K562 (cell line): ENCODE measurements around the gene YARS1. TPM values are rescaled to one million over a fixed set of nuclear protein-coding genes. Genes with fewer than 3 reads are reported as not detected.

Experiments used
- ADNP ChIP-seq: fragments of 200-800 bp; sonication (Bioruptor generic); IDR thresholded peaks from 2 replicates; pipeline ENCODE4 v1.6.1; 2016; ENCODE audit warnings: missing genetic modification characterization, missing compliant biosample characterization
- BRF2 ChIP-seq: IDR thresholded peaks from 3 replicates; pipeline ENCODE4 v1.6.1; 2011; ENCODE audit warnings: borderline replicate concordance, mild to moderate bottlenecking; ENCODE audit not compliant: insufficient read length, insufficient read depth
- CEBPG ChIP-seq, 3 experiments: fragments of 200-800 bp in 1 of 3; sonication (Bioruptor generic) in 1 of 3; sonication (generic) in 1 of 3; formaldehyde crosslinking in 1 of 3; IDR thresholded peaks in 2 of 3; conservative IDR thresholded peaks in 1 of 3; 2 replicates each; pipeline versions ENCODE4 v1.6.1 to v1.8.0; 2016 to 2022; ENCODE audit warnings: missing compliant biosample characterization in 2 of 3, missing genetic modification characterization in 2 of 3, mild to moderate bottlenecking in 1 of 3, missing genetic modification reagents in 1 of 3
- CUX1 ChIP-seq: fragments of 200-800 bp; sonication (Bioruptor generic); IDR thresholded peaks from 2 replicates; pipeline ENCODE4 v1.6.1; 2016; ENCODE audit warnings: missing genetic modification characterization, missing compliant biosample characterization
- IRF9 ChIP-seq: fragments of 450-650 bp; IDR thresholded peaks from 2 replicates; pipeline ENCODE4 v1.6.1; 2016; ENCODE audit warnings: missing biosample characterization, missing genetic modification characterization
- KDM2B ChIP-seq: fragments of 250-450 bp; sonication (Bioruptor Pico); IDR thresholded peaks from 2 replicates; pipeline ENCODE4 v1.8.0; 2021; ENCODE audit warnings: mild to moderate bottlenecking, moderate library complexity
- NCOA4 ChIP-seq: fragments of 450-650 bp; IDR thresholded peaks from 2 replicates; pipeline ENCODE4 v1.6.1; 2018; ENCODE audit warnings: mild to moderate bottlenecking; ENCODE audit not compliant: partially characterized antibody
- NFIC ChIP-seq: fragments of 450-650 bp; IDR thresholded peaks from 2 replicates; pipeline ENCODE4 v1.6.1; 2017; ENCODE audit warnings: mild to moderate bottlenecking, inconsistent platforms
- RBM22 ChIP-seq: fragments of 200-400 bp; formaldehyde crosslinking; IDR thresholded peaks from 2 replicates; pipeline ENCODE4 v1.6.1; 2018; ENCODE audit warnings: low read length, low read depth; ENCODE audit not compliant: poor library complexity, severe bottlenecking
- SMAD2 ChIP-seq: fragments of 150-350 bp; IDR thresholded peaks from 2 replicates; pipeline ENCODE4 v1.6.1; 2014; ENCODE audit warnings: low read depth, mild to moderate bottlenecking, low read length
- SP1 ChIP-seq: sonication (generic); formaldehyde crosslinking; IDR thresholded peaks from 2 replicates; pipeline ENCODE4 v1.8.1; 2022; ENCODE audit warnings: mild to moderate bottlenecking, missing genetic modification reagents
- SRSF7 ChIP-seq: fragments of 200-400 bp; formaldehyde crosslinking; optimal IDR thresholded peaks from 2 replicates; pipeline ENCODE3; 2017; ENCODE audit warnings: mild to moderate bottlenecking, low read depth, low read length
- TBP ChIP-seq: optimal IDR thresholded peaks from 2 replicates; pipeline ENCODE3; 2011; ENCODE audit warnings: low read depth, low read length, improper control_type of control experiment
- TCF7 ChIP-seq: sonication (generic); IDR thresholded peaks from 2 replicates; pipeline ENCODE4 v1.6.1; 2016; ENCODE audit warnings: antibody characterized with exemption, borderline replicate concordance
- ZBTB43 ChIP-seq: sonication (generic); formaldehyde crosslinking; IDR thresholded peaks from 2 replicates; pipeline ENCODE4 v1.8.0; 2023; ENCODE audit warnings: mild to moderate bottlenecking, missing genetic modification reagents
- ZNF277 ChIP-seq: fragments of 250-450 bp; sonication (Bioruptor Pico); IDR thresholded peaks from 2 replicates; pipeline ENCODE4 v1.8.0; 2022; ENCODE audit warnings: inconsistent platforms, mild to moderate bottlenecking, moderate library complexity, borderline replicate concordance
- polyA plus RNA-seq, 8 experiments: library from polyadenylated mRNA; depleted of rRNA in 4 of 8; stranded (reverse) in 5 of 8; unstranded in 3 of 8; fragments of >200 nt; fragmentation: Nextera tagmentation in 2 of 8; fragmentation: Illumina TruSeq in 1 of 8; extraction: Ambion mirVana in 2 of 8; extraction: Trizol in 1 of 8; gene quantifications; 2 replicates each; pipeline versions ENCODE4 v1.2.1 to v1.2.3, GENCODE V29; 2011 to 2014; ENCODE audit warnings: inconsistent platforms in 1 of 8, missing spikeins in 1 of 8
- total RNA-seq, 7 experiments: library from RNA; depleted of rRNA in 6 of 7; stranded (reverse); fragments of >200 nt in 6 of 7; fragmentation: Illumina TruSeq in 2 of 7; extraction: Trizol in 2 of 7; gene quantifications; 2 replicates each; pipeline versions ENCODE4 v1.2.1 to v1.2.3, GENCODE V29; 2011 to 2021; ENCODE audit warnings: low replicate concordance in 1 of 7

YARS1 gene
- total and polyA plus RNA-seq, 9 of the 15 experiments (the other 6 are each of a cell fraction or from before 2014, with no cell fraction given): 66.2 to 336 (median 201) TPM

- no peak for TF ChIP-seq ZNF277 (CRISPR knock-in tag)
- TF ChIP-seq IRF9: no peak
- TF ChIP-seq TCF7: no peak
- no peak for TF ChIP-seq CUX1 (CRISPR knock-in tag)
- peak; percentile 67; the same call in 1 of the 2 replicates for TF ChIP-seq SP1 (CRISPR knock-in tag)
- TF ChIP-seq BRF2: no peak
- peak; percentile 12; the same call in 1 of the 2 replicates for TF ChIP-seq ZBTB43 (CRISPR knock-in tag)
- no peak for TF ChIP-seq ADNP (tag)
- peak; percentile 87 for TF ChIP-seq RBM22
- no peak for TF ChIP-seq NCOA4
- no peak for TF ChIP-seq SRSF7
- no peak for TF ChIP-seq SMAD2
- no peak for TF ChIP-seq KDM2B
- no peak for TF ChIP-seq TBP
- 0 out of 2 replicates have a peak, but pooled peaks have one; percentile 42 for TF ChIP-seq CEBPG (CRISPR knock-in tag; IDR thresholded peaks at IDR 0.05)
- no peak for TF ChIP-seq CEBPG (tag; conservative IDR thresholded peaks at IDR 0.05 in 1 of 2, IDR thresholded peaks at IDR 0.05 in 1 of 2)
- TF ChIP-seq NFIC: no peak
Observed at GRCh38 chr1:32773018-32773763, 44.0 kb downstream of the YARS1 start (continued).
